HG03571 (cell line): ENCODE data around the gene CHCHD6.

ENCODE experiments used
- ATAC-seq: cut with Tn5 transposase; IDR thresholded peaks from one replicate; pipeline ENCODE4 v1.9.1; 2021; ENCODE audit not compliant: unreplicated experiment

The CHCHD6 gene

DNA sequence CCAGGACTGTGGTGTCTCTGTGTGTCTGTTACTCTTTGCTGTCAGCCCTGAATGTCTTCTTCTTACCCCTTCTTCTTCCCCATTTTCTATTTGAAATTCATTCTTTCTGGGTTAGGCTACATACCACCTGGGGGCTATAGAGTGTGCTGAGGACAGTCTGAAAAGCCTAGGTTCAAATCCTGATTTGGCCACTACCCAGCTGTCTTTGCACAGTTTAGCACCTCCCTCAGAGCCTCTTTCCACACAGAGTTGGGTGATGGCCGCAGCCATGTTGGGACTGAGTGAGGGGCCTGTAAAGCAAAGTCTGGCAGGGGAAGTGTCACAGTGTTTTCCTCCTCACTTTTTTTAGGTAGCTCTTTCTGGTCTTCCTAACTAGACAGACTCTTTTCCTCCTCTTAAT is 113.7 kb downstream of the CHCHD6 start:
- no peak for ATAC-seq

DNA sequence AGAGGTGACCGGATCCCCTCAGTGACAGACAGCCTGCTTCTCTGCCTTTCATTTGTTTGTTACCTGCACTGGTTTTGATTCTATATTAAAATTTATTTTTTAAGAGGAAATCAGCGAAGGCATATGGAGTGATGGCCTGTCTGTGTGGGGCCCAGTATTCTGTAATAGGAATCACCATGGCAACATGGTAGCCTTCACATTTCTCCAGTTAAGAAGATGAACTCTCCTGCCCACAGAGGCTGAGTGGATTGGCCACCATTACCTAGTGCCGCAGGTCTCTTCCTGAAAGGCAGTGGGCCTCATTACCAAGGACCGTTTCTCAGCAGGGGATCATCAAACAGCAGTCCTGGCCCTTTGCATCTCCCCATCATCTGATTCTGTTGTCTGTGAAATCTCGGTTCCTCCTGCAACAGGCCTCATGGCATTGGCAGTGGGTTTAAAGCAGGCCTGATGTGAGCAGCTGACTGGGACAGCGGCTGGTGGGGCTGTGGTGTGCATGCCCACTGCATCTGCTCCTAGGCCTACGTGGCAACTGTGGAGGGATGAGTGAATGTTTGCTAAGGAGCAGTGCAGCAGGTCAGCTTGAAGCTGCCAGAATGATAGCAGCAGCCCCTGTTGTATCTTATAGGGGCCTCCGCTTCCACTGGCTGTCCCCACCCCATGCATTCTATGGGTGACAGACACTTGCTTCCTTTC is 114.5 kb downstream of the CHCHD6 start:
- ATAC-seq, result no peak

DNA sequence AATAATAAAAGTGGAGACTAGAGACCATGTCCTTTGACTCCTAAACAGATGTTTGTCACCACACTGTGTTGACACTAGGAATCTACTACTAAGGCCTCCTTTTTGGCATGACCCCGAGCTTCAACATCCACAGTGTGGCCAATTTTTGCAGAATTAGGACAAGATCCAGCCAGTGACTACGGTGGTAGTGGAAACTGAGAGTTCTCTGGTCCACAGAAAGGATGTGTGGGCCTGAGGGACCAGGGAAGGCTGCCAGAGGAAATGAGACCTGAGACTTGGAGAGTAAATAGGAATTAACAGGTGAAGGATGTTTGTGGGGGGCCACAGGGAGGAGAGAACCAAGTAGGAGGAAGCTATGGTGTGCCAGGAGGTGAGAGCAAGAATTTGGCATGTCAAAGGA is 122.7 kb downstream of the CHCHD6 start:
- ATAC-seq, result no peak

DNA sequence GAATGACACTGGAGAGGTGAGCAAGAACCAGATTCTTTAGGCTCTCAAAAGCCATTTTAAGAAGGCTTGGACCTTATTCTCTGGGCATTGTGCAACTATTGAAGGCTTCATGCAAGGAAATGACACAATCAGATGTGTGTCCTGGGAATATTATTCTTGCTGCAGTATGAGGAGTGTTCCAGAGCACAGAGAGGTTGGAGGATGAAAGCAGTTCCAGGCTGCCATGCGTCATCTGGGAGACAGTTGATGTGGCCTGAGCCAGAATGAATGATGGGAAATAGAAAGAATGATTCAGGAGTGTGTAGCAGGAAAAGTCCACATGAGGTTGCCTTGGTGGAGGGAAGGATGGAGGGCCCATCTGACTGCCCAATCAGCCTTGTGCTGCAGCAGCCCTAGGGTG is 123.1 kb downstream of the CHCHD6 start:
- no peak for ATAC-seq

DNA sequence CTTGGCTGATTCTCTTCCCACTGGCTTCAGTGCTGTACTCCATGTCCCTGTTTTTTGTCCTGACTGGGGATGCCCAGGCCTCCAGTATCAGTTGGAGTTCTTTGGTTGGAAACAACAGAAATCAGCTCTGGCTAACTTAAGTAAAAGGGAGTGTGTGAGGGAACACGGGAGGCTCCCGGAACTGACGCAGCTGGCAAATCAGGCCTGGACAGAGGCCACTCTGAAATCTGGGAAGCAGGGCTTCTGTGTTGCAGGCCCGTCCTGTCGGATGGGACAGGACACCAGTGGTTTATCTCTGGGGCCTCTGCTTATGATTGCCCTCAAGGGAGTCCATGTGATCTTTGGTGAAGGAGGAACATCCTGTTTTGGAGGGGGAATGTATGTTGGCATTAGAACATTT is 124.3 kb downstream of the CHCHD6 start:
- no peak for ATAC-seq

DNA sequence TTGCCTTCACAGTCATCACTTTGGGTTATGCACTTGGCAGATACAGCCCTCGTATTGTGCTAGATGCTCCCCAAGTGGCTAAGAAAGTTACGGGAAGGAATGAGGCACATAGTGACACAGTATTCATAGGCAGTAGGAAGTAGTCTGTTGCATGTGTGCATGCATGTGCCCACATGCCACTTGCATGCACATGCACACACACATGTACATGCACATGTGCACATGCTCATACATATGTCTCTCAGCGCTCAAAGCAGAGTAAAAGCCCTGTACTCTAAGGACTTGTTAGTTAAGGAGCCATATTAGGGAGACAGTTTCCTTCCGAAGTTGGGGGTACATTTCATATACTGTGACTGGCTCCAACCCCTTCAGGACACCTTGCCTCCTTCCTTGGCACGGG is 128.9 kb downstream of the CHCHD6 start:
- ATAC-seq, result no peak

DNA sequence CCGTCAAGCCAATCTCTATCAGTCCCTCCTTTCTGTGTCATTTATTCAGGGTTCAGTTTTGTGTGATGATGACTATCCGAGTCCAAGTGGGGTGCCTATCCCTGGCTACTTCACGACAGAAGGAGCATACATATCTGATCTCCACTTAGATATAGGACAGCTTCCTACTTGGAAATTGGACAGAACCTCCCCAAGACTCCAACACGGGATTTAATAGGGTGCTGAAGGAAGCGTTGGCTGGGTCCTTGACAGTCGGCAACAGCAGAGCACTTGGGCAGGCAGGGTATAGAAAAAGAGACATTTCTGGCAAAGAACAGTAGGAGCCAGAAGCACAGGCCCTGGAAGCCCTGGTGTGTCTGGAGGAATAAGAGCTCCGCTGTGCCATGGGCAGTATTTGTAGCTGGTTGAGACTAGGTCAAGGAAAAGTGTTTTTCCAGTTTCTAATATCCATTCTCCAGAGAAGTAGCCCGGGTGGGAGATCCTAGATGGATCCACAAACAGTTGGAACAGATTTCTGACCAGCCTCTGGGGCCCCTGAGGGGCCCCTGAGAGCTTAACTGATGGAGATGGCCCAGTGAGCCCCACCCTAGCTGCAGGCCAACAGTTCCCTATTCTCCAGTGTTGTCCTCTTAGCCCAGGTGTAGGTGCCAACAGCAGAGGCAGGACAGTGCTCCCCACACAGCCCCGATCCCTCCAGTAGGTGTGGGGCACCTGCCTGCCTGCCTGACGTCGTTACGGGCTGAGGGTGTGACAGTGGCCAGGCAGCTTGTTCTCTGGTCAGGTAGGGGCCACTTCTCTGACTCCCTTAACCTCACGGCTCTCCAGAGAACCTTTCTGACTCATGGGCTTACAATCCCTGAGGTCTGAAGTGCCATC is 130.8 kb downstream of the CHCHD6 start:
- no peak for ATAC-seq

DNA sequence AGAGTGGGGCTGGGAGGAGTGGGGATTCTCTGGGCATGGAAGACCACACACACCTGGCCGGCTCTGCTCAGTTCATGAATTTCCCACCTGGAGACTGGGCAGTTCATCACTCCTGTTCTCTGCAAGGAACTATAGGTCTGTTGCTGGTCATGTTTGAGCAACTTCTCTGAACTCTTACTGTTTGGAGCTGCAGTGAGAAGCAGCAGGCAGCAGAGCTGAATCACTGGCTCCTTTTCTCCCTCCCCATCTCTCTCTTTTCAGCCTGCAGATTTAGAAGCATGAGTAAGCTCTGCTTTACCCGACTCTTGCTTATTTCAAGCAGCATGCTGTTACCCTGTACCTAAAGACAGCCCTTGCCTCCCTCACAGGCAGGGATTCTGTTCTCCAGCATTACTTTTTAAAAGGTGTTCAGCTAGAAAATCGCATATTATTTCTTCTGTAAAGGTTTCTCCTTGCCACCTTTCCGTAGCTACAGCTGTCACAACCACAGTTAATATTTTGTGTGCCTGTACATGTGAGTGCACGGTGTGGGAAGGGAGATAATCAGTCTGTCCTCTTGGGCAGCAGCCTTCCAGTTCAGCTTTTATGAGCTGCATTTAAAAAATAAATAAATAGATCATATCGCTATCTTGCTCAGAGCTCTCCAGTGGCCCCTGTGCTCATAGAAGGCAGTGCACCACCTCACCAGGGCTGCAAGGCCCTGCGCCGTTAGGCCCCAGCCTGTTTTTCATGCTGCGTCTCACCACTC is 131.6 kb downstream of the CHCHD6 start:
- no peak for ATAC-seq

DNA sequence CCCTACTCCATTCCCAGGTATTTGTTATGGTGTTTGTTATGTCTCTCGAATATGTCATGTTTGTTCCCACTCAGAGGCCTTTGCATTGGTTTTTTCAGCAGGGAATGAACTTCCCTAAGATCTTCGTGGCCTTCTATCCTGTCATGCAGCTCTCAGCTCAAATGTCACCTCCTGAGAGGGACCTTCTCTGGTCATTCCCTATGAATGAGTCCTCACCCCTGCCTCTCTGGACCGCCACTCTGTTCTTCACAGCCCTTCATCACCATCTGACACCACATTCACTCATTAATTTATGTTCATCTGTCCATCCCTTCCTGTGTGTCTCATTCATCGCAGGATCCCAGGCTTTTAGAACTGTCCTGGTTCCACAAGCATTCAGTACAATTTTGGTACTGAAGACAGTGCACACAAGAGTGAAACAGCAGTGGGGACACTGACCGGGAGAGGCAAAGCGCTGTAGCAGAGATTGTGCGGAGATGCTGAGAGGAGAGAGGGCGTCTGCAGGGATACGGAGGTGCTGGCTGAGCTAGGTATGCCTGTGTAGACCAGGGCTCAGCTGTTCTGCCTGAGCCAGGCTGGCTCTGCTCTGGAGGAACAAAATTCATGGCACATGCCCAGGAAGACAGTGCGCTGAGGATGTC is 132.3 kb downstream of the CHCHD6 start:
- no peak for ATAC-seq

DNA sequence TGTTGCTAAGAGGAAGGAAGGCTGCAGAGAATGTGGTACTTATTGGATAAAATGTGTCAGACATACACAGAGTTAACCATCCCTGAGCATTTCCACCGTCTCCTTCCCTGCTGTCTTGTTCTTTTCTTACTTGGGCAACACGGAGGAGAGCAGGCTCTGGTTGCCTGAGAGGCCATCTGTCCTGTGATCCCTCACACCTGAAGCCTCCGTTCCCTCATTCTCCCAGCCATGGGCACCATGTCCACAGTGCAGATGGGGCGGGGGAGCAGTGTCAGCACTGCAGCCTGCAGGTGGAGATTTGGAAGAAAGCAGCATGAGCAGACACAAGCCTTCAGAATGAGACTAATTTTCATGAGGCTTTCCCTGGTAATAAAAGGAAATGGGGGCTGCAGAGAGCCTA is 133.7 kb downstream of the CHCHD6 start:
- ATAC-seq, result no peak

DNA sequence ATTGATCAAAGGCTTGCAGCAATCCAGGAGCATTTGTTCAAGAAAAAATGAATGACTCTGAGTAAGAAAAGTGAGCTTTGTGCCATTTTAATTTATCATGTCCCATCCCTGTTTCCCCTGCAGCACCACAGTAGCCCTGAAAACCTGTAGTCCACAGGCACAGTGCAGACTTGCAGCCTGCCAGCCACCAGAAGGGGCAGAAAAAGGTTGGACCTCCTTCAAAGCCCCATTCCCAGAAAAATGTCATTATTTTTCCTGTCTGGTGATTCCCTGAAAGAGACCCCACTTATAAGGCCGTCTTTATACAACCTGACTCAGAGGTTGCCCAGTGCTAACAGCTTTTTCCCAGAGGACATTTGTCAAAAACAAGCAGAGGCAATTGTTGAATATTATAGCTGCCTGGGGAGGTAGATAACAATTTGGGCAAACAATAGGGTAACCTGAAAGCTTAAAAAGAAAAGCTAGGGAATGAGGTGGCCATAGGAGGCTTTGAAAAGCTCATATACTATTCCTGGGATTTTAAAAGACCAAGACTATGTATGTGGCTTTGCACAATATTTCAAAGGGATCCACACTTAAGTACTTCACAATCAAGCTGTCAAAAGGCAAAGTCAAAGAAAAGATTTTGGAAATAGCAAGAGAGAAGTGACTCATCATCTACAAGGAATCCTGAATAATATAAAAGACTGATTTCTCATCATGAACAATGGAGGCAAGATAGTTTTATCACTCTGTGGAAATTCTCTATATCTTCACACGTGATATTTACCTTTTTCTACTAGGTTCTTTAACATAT is 142.1 kb downstream of the CHCHD6 start:
- ATAC-seq, result no peak

DNA sequence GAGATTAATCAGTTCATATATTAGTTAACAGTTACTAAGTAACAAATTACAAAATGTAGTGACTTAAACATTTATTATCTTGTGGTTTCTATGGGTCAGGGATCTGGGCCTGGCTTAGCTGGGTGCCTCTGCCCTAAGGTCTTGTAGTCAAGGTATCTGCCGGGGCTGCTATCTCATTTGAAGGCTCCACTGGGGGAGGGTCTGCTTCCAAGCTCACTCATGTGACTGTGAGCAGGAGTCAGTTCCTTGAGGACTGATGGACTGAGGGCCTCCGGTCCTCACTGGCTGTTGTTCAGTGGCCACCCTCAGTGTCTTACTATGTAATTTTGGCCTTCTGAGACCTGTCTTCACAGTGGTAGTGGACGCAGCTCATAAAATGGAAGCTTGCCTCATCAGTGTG is 143.0 kb downstream of the CHCHD6 start:
- ATAC-seq, result no peak

DNA sequence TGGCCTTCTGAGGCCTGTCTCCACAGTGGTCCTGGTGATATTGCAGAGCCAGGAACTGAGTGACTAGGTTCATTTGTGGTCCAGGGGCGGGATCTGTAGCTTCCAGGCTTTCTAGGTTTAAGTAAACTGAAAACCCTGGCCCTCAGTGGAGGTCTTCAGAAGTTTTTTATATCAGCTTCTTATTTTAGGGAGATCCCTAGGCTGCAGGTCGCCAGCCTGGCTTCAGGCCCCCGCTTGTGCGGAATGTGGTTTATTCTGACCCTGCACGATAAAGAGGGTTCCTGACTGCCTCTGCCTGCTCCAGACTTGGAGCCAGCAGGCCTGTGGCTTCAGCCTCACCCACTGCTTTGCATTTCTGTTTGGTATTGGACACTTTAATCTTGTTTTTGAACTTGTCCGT is 145.0 kb downstream of the CHCHD6 start:
- no peak for ATAC-seq

DNA sequence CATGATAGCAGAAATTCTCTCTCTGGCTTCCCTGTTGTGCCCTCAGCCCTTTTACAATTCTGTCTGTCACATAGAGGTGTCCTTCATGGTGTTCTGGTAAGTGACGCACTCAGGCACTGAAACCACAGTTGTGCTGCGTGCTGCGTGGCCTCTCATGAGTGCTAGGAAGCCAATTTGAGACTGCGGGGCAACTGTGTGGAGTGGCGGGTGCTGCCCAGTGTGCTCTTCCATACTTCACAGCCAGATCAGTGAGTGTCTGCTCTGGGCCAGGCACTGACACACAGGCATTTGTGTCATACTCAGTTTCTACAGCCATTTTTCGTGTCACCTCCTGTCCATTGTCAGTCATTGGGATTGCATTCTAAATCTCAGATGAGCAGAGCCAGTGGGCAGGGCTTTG is 145.7 kb downstream of the CHCHD6 start:
- ATAC-seq, result no peak

DNA sequence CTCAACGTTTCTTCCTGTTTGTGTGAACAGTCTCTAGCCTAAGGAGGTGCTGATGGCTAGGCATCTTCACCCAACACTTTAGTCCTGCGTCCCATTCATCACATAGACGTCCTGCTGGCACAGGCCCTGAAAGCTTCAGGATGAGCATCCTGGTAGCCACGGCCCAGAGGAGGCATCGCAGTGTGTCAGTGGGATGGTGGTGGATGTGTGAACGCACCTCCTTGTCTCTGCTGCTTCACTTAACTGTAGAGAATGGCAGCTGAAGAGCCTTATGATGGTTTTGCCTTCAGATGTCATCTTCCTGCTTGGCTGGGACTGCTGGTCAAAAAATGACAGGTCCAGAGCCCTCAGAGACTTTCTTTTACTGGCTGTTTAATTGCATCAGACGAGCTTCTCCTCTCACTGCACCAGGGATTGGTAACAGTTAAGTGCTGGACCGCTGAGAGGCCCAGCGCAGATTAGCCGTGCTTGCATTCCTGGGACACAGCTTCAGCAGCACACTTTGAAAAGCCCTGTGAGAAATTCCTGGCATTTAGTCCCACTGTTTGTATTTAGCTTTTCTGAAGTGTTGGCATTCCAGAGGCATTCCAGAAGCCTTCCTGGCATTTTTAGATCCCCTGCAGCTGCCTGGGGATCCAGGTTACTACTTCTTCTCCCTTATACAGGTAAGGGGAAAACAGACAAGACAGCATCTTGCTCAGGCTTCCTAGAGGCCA is 146.5 kb downstream of the CHCHD6 start:
- ATAC-seq, result no peak

DNA sequence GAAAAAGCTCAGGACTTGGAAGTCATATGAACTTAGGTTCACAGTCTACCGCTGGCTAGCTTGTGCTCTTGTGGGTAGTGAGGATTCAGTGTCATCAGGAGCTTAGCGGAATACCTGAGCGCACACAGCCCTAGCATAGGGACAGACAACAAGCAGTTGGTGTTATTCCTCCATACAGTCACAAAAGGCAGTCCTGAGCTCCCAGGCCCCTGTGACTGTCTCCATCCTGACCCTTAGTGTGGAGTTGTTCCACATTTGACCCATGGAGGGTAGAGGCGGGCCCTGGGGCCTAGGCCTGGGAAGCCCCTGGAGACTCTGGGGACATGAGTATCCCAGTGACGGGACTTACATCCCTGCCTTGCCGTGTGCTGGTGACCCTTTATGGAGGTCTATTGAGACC is 147.3 kb downstream of the CHCHD6 start:
- no peak for ATAC-seq

DNA sequence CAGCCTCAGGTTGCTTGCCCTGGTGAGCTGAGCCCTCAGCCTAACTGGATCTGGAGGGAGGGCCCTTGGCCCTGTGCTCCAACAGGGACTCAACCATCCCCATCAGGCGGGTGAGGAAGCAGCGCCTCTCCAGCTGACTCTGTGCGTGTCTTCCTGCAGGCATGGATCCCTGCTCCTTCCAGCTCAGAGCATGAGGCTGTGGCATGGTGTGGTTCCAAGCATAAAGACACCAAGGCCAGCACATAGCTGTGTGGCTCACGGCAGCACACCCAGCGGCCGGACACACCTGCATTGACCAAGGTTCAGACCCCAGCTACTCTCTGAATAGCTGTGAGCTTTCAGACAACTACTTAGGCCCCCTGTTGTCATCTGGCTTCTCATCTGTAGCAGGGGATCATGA is 147.9 kb downstream of the CHCHD6 start:
- ATAC-seq, result no peak

DNA sequence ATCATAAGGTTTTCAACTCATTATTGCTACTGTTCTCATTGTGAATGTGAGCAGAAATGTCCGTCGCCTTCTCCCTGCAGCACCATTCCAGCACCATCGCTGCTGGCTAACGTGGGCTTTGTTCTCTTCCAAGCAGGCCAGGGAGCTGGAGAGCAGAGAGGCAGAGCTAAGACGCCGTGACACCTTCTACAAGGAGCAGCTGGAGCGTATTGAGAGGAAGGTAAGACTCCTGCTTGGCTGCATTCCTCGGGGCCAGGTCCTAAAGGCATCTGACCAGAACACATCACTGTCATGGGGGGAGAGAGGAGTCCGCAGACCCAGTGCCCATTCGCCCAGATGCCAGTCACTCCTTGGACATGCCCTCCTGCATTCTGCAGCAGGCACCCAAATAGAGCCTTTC is 148.5 kb downstream of the CHCHD6 start:
- ATAC-seq, result no peak

DNA sequence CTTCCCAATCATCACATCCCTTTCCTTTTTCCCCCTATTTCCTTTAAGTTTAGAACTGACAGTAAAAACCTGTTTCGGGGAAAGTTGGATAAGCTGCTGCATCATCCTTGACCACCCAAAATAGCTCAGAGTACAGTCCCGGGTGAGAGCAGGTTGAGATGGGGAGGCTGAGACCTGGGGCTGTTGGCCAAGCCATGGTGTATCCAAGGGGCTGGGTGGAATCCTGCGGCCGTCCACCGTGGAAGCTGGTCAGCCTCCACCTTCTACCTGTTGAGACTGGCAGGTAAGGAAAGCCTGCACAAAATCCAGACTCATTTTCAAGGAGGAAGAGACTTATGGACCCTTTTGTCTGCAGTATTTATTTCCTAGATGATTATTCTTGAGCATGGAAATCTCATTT is 150.6 kb downstream of the CHCHD6 start:
- ATAC-seq, result no peak

DNA sequence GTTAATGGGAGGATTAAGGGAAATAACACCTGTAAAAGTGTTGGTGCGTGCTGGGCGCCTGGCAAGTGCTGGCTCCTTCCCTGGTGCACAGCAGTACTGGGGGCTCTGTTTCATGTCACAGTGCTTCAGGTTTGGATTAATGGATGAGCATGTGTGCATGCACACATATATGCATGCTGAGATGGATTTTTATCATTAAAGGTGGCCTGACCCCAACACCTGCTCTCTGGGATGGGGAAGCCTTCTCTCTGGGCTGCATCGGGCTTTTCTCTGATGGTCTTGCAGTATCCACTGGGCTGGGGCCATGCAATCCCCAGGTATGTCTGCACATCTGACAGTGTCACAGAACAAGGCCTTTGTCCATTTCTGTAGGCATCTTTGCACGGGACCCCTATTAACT is 151.3 kb downstream of the CHCHD6 start:
- no peak for ATAC-seq
